K562 (cell line): ENCODE results near the gene CCDC106. TPM values are rescaled to one million over a fixed set of nuclear protein-coding genes. Genes with fewer than 3 reads are reported as not detected.

Experiments
- CBFB ChIP-seq: sonication (generic); formaldehyde crosslinking; IDR thresholded peaks from 2 replicates; pipeline ENCODE4 v1.4.0; 2020; ENCODE audit warnings: mild to moderate bottlenecking, missing genetic modification reagents
- CHD1 ChIP-seq: fragments of 200-600 bp; sonication (generic); IDR thresholded peaks from one replicate; pipeline ENCODE4 v1.6.1; 2012; ENCODE audit warnings: mild to moderate bottlenecking, moderate library complexity, low read length, inconsistent platforms
- DNMT1 ChIP-seq: fragments of 450-650 bp; IDR thresholded peaks from 2 replicates; pipeline ENCODE4 v1.6.1; 2016; ENCODE audit warnings: antibody characterized with exemption, mild to moderate bottlenecking
- E2F6 ChIP-seq, 2 experiments: IDR thresholded peaks; 2 replicates each; pipeline ENCODE4 v1.6.1; 2011; ENCODE audit warnings: borderline replicate concordance in 1 of 2, control low read depth in 1 of 2, low read depth in 1 of 2, low read length in 1 of 2, mild to moderate bottlenecking in 1 of 2, mixed read lengths in 1 of 2, moderate library complexity in 1 of 2; ENCODE audit not compliant: insufficient read depth in 1 of 2, insufficient read length in 1 of 2, poor library complexity in 1 of 2, severe bottlenecking in 1 of 2; ENCODE audit errors: extremely low read depth in 1 of 2
- E2F8 ChIP-seq: fragments of 450-650 bp; IDR thresholded peaks from 2 replicates; pipeline ENCODE4 v1.7.1; 2018; ENCODE audit warnings: mild to moderate bottlenecking, low read depth; ENCODE audit not compliant: partially characterized antibody
- GTF2F1 ChIP-seq: IDR thresholded peaks from 2 replicates; pipeline ENCODE4 v1.6.1; 2011; ENCODE audit warnings: low read depth, low read length, improper control_type of control experiment
- HMGXB4 ChIP-seq: sonication (generic); formaldehyde crosslinking; IDR thresholded peaks from 2 replicates; pipeline ENCODE4 v1.8.1; 2023; ENCODE audit warnings: mild to moderate bottlenecking, missing genetic modification reagents
- NBN ChIP-seq: fragments of 450-650 bp; IDR thresholded peaks from 2 replicates; pipeline ENCODE4 v1.6.1; 2016; ENCODE audit warnings: low read depth, mild to moderate bottlenecking
- PURB ChIP-seq: sonication (generic); formaldehyde crosslinking; IDR thresholded peaks from 2 replicates; pipeline ENCODE4 v1.9.0; 2021; ENCODE audit warnings: low read depth, mild to moderate bottlenecking, missing genetic modification reagents
- SAFB ChIP-seq: fragments of 200-400 bp; formaldehyde crosslinking; IDR thresholded peaks from 2 replicates; pipeline ENCODE4 v1.6.1; 2017; ENCODE audit warnings: low read depth, low read length, borderline replicate concordance
- TAF1 ChIP-seq: IDR thresholded peaks from 2 replicates; pipeline ENCODE4 v1.6.1; 2011; ENCODE audit warnings: mild to moderate bottlenecking, low read length, moderate library complexity; ENCODE audit not compliant: insufficient read depth, control insufficient read depth, severe bottlenecking; ENCODE audit errors: extremely low read depth
- ZBTB34 ChIP-seq: fragments of 250-450 bp; sonication (Bioruptor Pico); IDR thresholded peaks from 2 replicates; pipeline ENCODE4 v1.8.0; 2021; ENCODE audit warnings: mild to moderate bottlenecking, moderate library complexity
- ZMIZ1 ChIP-seq, 2 experiments: fragments of 150-350 bp in 1 of 2; IDR thresholded peaks; 2 replicates each; pipeline ENCODE4 v1.6.1; 2012 to 2016; ENCODE audit warnings: low read depth in 2 of 2, low read length in 2 of 2, mild to moderate bottlenecking in 1 of 2, moderate library complexity in 1 of 2
- polyA plus RNA-seq, 8 experiments: library from polyadenylated mRNA; depleted of rRNA in 4 of 8; stranded (reverse) in 5 of 8; unstranded in 3 of 8; fragments of >200 nt; fragmentation: Nextera tagmentation in 2 of 8; fragmentation: Illumina TruSeq in 1 of 8; extraction: Ambion mirVana in 2 of 8; extraction: Trizol in 1 of 8; gene quantifications; 2 replicates each; pipeline versions ENCODE4 v1.2.1 to v1.2.3, GENCODE V29; 2011 to 2014; ENCODE audit warnings: inconsistent platforms in 1 of 8, missing spikeins in 1 of 8
- total RNA-seq, 7 experiments: library from RNA; depleted of rRNA in 6 of 7; stranded (reverse); fragments of >200 nt in 6 of 7; fragmentation: Illumina TruSeq in 2 of 7; extraction: Trizol in 2 of 7; gene quantifications; 2 replicates each; pipeline versions ENCODE4 v1.2.1 to v1.2.3, GENCODE V29; 2011 to 2021; ENCODE audit warnings: low replicate concordance in 1 of 7

The CCDC106 gene
- total and polyA plus RNA-seq, 9 of the 15 experiments (the other 6 are each of a cell fraction or from before 2014, with no cell fraction given): 0.10 to 27.5 (median 15.0) TPM; not detected in 1

- TF ChIP-seq E2F8 (peak; percentile 54), NBN (no peak), CBFB (CRISPR knock-in tag) (no peak), HMGXB4 (CRISPR knock-in tag) (no peak), TAF1 (peak; percentile 14), GTF2F1 (no peak), CHD1 (peak; percentile 87), E2F6 (IDR thresholded peaks at IDR 0.05; ENCODE audit: borderline replicate concordance in 1 of 2, extremely low read depth in 1 of 2, insufficient read depth in 1 of 2, insufficient read length in 1 of 2, low read depth in 1 of 2, low read length in 1 of 2, poor library complexity in 1 of 2, severe bottlenecking in 1 of 2) (peak; percentile 65 to 89), DNMT1 (no peak), ZMIZ1 (IDR thresholded peaks at IDR 0.05; ENCODE audit: low read depth in 2 of 2, low read length in 2 of 2) (no peak), ZBTB34 (CRISPR knock-in tag) (no peak), SAFB (no peak), PURB (no peak)
Measured at GRCh38 chr19:55605637-55606470, 42.2 kb upstream of the CCDC106 start, which contains the start of gene ZNF865 (continued).
